K562 (cell line): Measurements from ENCODE around the gene TNPO2. TPM values are rescaled to one million over a fixed set of nuclear protein-coding genes. Genes with fewer than 3 reads are reported as not detected.

Source experiments
- BRF2 ChIP-seq: IDR thresholded peaks from 3 replicates; pipeline ENCODE4 v1.6.1; 2011; ENCODE audit warnings: borderline replicate concordance, mild to moderate bottlenecking; ENCODE audit not compliant: insufficient read length, insufficient read depth
- DLX4 ChIP-seq: fragments of 250-450 bp; sonication (Bioruptor Pico); IDR thresholded peaks from 2 replicates; pipeline ENCODE4 v1.6.1; 2021; ENCODE audit warnings: mild to moderate bottlenecking
- DPF2 ChIP-seq: fragments of 450-650 bp; IDR thresholded peaks from 2 replicates; pipeline ENCODE4 v1.6.1; 2016
- ELF4 ChIP-seq: fragments of 450-650 bp; formaldehyde crosslinking; IDR thresholded peaks from 2 replicates; pipeline ENCODE4 v1.4.0; 2022; ENCODE audit warnings: missing genetic modification characterization
- ETV1 ChIP-seq: fragments of 450-650 bp; conservative IDR thresholded peaks from 2 replicates; pipeline ENCODE4 v1.6.1; 2016; ENCODE audit warnings: missing genetic modification characterization, control low read depth, low read depth, missing compliant biosample characterization
- GABPA ChIP-seq: fragments of 200-800 bp; sonication (Bioruptor generic); conservative IDR thresholded peaks from 2 replicates; pipeline ENCODE4 v1.6.1; 2016; ENCODE audit warnings: low read depth, missing genetic modification characterization, missing compliant biosample characterization
- NFE2 ChIP-seq: IDR thresholded peaks from 2 replicates; pipeline ENCODE4 v1.6.1; 2014; ENCODE audit warnings: antibody characterized with exemption, low read depth
- RBM25 ChIP-seq: fragments of 200-400 bp; formaldehyde crosslinking; IDR thresholded peaks from 2 replicates; pipeline ENCODE4 v1.6.1; 2018; ENCODE audit warnings: low read length, low read depth, moderate library complexity; ENCODE audit not compliant: severe bottlenecking
- RCOR1 ChIP-seq, 2 experiments: IDR thresholded peaks; 2 replicates each; pipeline ENCODE4 v1.6.1; 2012; ENCODE audit warnings: low read depth in 2 of 2, low read length in 2 of 2, borderline replicate concordance in 1 of 2, improper control_type of control experiment in 1 of 2
- SIRT6 ChIP-seq: IDR thresholded peaks from one replicate; pipeline ENCODE4 v1.6.1; 2012; ENCODE audit warnings: low read depth, mild to moderate bottlenecking, control low read depth, inconsistent platforms, low read length, moderate library complexity
- SIX5 ChIP-seq, 2 experiments: IDR thresholded peaks; 2 replicates each; pipeline ENCODE4 v1.6.1; 2011; ENCODE audit warnings: low read length in 2 of 2, borderline replicate concordance in 1 of 2, low read depth in 1 of 2, mild to moderate bottlenecking in 1 of 2, moderate library complexity in 1 of 2; ENCODE audit not compliant: insufficient read depth in 1 of 2
- WHSC1 ChIP-seq: IDR thresholded peaks from one replicate; pipeline ENCODE4 v1.6.1; 2012; ENCODE audit warnings: low read length, control low read depth, inconsistent platforms
- ZNF121 ChIP-seq: sonication (generic); formaldehyde crosslinking; conservative IDR thresholded peaks from 2 replicates; pipeline ENCODE4 v1.8.0; 2022; ENCODE audit warnings: missing genetic modification reagents
- ZNF184 ChIP-seq: sonication (generic); formaldehyde crosslinking; IDR thresholded peaks from 2 replicates; pipeline ENCODE4 v1.5.0; 2020; ENCODE audit warnings: missing genetic modification reagents
- ZNF274 ChIP-seq: IDR thresholded peaks from 2 replicates; pipeline ENCODE4 v1.6.1; 2011; ENCODE audit warnings: low read depth, mild to moderate bottlenecking, low read length, moderate library complexity, borderline replicate concordance
- ZNF717 ChIP-seq: fragments of 250-450 bp; sonication (Bioruptor Pico); IDR thresholded peaks from 2 replicates; pipeline ENCODE4 v1.5.0; 2021
- ZZZ3 ChIP-seq: fragments of 450-650 bp; IDR thresholded peaks from 2 replicates; pipeline ENCODE4 v1.6.1; 2016; ENCODE audit warnings: antibody characterized with exemption, mild to moderate bottlenecking, moderate library complexity
- polyA plus RNA-seq, 8 experiments: library from polyadenylated mRNA; depleted of rRNA in 4 of 8; stranded (reverse) in 5 of 8; unstranded in 3 of 8; fragments of >200 nt; fragmentation: Nextera tagmentation in 2 of 8; fragmentation: Illumina TruSeq in 1 of 8; extraction: Ambion mirVana in 2 of 8; extraction: Trizol in 1 of 8; gene quantifications; 2 replicates each; pipeline versions ENCODE4 v1.2.1 to v1.2.3, GENCODE V29; 2011 to 2014; ENCODE audit warnings: inconsistent platforms in 1 of 8, missing spikeins in 1 of 8
- total RNA-seq, 7 experiments: library from RNA; depleted of rRNA in 6 of 7; stranded (reverse); fragments of >200 nt in 6 of 7; fragmentation: Illumina TruSeq in 2 of 7; extraction: Trizol in 2 of 7; gene quantifications; 2 replicates each; pipeline versions ENCODE4 v1.2.1 to v1.2.3, GENCODE V29; 2011 to 2021; ENCODE audit warnings: low replicate concordance in 1 of 7
- TF ChIP-seq, protein P1 (sequence below): sonication (generic); formaldehyde crosslinking; IDR thresholded peaks from 2 replicates; pipeline ENCODE4 v1.8.0; 2022; ENCODE audit warnings: mild to moderate bottlenecking, missing genetic modification reagents, borderline replicate concordance
- TF ChIP-seq, protein P2 (sequence below): fragments of 250-450 bp; sonication (Bioruptor Pico); IDR thresholded peaks from 2 replicates; pipeline ENCODE4 v1.8.0; 2022; ENCODE audit warnings: inconsistent platforms, mild to moderate bottlenecking, moderate library complexity, borderline replicate concordance
- TF ChIP-seq, protein P3 (sequence below): fragments of 250-450 bp; sonication (Bioruptor Pico); IDR thresholded peaks from 2 replicates; pipeline ENCODE4 v1.4.0; 2020; ENCODE audit warnings: borderline replicate concordance

The TNPO2 gene
- total and polyA plus RNA-seq, 9 of the 15 experiments (the other 6 are each of a cell fraction or from before 2014, with no cell fraction given), result 6.0 to 126 (median 53.8) TPM

DNA sequence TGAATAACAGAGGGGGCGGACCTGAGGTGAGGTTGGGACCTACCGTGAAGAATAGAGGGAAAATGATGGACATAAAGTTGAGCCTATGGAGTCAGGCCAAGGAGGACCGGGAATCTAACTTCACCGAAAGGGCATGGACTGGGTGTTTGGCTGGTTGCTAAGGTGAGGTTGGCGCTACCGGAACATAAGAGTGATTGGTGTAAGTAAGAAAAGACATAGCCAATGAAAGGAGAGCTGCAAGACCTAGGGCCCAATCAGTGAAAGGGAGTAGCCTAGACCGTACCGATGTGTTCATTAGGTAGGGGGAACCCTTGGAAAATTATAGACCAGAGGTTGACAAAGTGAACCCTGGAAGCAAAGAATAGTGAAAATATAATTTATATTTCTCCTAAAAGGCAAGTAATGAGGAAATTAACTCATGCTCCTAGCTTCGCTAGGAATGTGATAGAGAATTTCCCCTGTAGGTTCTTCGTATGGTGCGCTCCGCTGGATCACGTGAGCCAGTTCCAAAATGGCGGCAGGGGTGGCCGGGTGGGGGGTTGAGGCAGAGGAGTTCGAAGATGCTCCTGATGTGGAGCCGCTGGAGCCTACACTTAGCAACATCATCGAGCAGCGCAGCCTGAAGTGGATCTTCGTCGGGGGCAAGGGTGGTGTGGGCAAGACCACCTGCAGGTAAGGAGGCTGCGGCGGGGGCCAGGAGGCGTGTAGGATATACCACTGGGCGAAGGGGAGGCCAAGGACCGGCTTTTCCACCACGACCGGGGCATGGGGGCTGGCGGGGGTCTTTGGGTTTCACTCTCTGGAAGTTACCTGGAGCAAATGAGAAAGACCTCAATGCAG lies 13.5 kb upstream of the TNPO2 start, which contains the start of gene GET3 (continued):
- TF ChIP-seq, protein P1, sequence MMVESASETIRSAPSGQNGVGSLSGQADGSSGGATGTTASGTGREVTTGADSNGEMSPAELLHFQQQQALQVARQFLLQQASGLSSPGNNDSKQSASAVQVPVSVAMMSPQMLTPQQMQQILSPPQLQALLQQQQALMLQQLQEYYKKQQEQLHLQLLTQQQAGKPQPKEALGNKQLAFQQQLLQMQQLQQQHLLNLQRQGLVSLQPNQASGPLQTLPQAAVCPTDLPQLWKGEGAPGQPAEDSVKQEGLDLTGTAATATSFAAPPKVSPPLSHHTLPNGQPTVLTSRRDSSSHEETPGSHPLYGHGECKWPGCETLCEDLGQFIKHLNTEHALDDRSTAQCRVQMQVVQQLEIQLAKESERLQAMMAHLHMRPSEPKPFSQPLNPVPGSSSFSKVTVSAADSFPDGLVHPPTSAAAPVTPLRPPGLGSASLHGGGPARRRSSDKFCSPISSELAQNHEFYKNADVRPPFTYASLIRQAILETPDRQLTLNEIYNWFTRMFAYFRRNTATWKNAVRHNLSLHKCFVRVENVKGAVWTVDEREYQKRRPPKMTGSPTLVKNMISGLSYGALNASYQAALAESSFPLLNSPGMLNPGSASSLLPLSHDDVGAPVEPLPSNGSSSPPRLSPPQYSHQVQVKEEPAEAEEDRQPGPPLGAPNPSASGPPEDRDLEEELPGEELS (CRISPR knock-in tag), result no peak
- TF ChIP-seq NFE2, result no peak
- no peak for TF ChIP-seq ZNF717
- peak; percentile 16; the same call in 1 of the 2 replicates for TF ChIP-seq ETV1 (tag)
- no peak for TF ChIP-seq BRF2
- TF ChIP-seq SIRT6, result no peak
- TF ChIP-seq GABPA (tag), result peak; percentile 80
- TF ChIP-seq ELF4 (CRISPR knock-in tag), result 0 out of 2 replicates have a peak, but pooled peaks have one; percentile 18
- no peak for TF ChIP-seq RCOR1 (IDR thresholded peaks at IDR 0.05; ENCODE audit: borderline replicate concordance in 1 of 2, low read depth in 2 of 2, low read length in 2 of 2)
- TF ChIP-seq ZNF274, result no peak
- TF ChIP-seq ZZZ3, result no peak
- peak; percentile 26; the same call in 1 of the 2 replicates for TF ChIP-seq DPF2
- no peak for TF ChIP-seq ZNF121
- TF ChIP-seq, protein P2, sequence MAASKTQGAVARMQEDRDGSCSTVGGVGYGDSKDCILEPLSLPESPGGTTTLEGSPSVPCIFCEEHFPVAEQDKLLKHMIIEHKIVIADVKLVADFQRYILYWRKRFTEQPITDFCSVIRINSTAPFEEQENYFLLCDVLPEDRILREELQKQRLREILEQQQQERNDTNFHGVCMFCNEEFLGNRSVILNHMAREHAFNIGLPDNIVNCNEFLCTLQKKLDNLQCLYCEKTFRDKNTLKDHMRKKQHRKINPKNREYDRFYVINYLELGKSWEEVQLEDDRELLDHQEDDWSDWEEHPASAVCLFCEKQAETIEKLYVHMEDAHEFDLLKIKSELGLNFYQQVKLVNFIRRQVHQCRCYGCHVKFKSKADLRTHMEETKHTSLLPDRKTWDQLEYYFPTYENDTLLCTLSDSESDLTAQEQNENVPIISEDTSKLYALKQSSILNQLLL (CRISPR knock-in tag), result no peak
- TF ChIP-seq, protein P3, sequence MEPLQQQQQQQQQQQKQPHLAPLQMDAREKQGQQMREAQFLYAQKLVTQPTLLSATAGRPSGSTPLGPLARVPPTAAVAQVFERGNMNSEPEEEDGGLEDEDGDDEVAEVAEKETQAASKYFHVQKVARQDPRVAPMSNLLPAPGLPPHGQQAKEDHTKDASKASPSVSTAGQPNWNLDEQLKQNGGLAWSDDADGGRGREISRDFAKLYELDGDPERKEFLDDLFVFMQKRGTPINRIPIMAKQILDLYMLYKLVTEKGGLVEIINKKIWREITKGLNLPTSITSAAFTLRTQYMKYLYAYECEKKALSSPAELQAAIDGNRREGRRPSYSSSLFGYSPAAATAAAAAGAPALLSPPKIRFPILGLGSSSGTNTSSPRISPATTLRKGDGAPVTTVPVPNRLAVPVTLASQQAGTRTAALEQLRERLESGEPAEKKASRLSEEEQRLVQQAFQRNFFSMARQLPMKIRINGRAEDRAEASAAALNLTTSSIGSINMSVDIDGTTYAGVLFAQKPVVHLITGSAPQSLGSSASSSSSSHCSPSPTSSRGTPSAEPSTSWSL (CRISPR knock-in tag), result no peak
- TF ChIP-seq WHSC1, result no peak
- no peak for TF ChIP-seq ZNF184 (CRISPR knock-in tag)
- TF ChIP-seq SIX5 (IDR thresholded peaks at IDR 0.05; ENCODE audit: borderline replicate concordance in 1 of 2, insufficient read depth in 1 of 2, low read depth in 1 of 2, low read length in 2 of 2), result peak in 1 of 2 experiments; percentile 42; a peak in 3 of 4 replicates
- peak; percentile 95 for TF ChIP-seq RBM25
- no peak for TF ChIP-seq DLX4 (CRISPR knock-in tag)
